ENCODE data around the gene UNCX.

Gene UNCX

GRCh38 chr7:1233333-1234048 is 819 bp downstream of the UNCX start:
- no peak for DNase-seq

GRCh38 chr7:1234049-1234880 is 1.6 kb downstream of the UNCX start:
- DNase-seq = no peak

GRCh38 chr7:1234881-1235500 is 2.3 kb downstream of the UNCX start:
- no peak for DNase-seq

- no peak for DNase-seq
These were observed 2.9 kb downstream of the UNCX start for GRCh38 chr7:1235501-1236131.

- no peak for DNase-seq
These were observed 3.5 kb downstream of the UNCX start for GRCh38 chr7:1236132-1236661.

GRCh38 chr7:1236831-1237701 is 4.4 kb downstream of the UNCX start:
- DNase-seq = no peak

GRCh38 chr7:1237704-1238255 is 5.1 kb downstream of the UNCX start:
- no peak for DNase-seq

- DNase-seq = no peak
These were observed 5.8 kb downstream of the UNCX start for GRCh38 chr7:1238450-1238882.

GRCh38 chr7:1238931-1239802 is 6.5 kb downstream of the UNCX start:
- no peak for DNase-seq

- DNase-seq = no peak
These were observed 7.3 kb downstream of the UNCX start for GRCh38 chr7:1239803-1240516.

- no peak for DNase-seq
These were observed 8.0 kb downstream of the UNCX start for GRCh38 chr7:1240517-1241257.

GRCh38 chr7:1241258-1241602 is 8.6 kb downstream of the UNCX start:
- DNase-seq = no peak

GRCh38 chr7:1241603-1242255 is 9.1 kb downstream of the UNCX start:
- DNase-seq = no peak

- DNase-seq = no peak
These were observed 9.6 kb downstream of the UNCX start for GRCh38 chr7:1242256-1242605.

GRCh38 chr7:1242606-1243289 is 10.1 kb downstream of the UNCX start:
- DNase-seq = no peak

GRCh38 chr7:1243290-1243963 is 10.8 kb downstream of the UNCX start:
- no peak for DNase-seq

- DNase-seq = no peak
These were observed 11.3 kb downstream of the UNCX start for GRCh38 chr7:1243964-1244416.

All from effector CD4-positive, alpha-beta T cell (primary cell).